Measurements from ENCODE around the gene MOGAT3. TPM values are rescaled to one million over a fixed set of nuclear protein-coding genes. Genes with fewer than 3 reads are reported as not detected.

The MOGAT3 gene
- total and polyA plus RNA-seq, 2 of the 4 experiments (the other 2 are of a cell fraction) = not detected

DNA sequence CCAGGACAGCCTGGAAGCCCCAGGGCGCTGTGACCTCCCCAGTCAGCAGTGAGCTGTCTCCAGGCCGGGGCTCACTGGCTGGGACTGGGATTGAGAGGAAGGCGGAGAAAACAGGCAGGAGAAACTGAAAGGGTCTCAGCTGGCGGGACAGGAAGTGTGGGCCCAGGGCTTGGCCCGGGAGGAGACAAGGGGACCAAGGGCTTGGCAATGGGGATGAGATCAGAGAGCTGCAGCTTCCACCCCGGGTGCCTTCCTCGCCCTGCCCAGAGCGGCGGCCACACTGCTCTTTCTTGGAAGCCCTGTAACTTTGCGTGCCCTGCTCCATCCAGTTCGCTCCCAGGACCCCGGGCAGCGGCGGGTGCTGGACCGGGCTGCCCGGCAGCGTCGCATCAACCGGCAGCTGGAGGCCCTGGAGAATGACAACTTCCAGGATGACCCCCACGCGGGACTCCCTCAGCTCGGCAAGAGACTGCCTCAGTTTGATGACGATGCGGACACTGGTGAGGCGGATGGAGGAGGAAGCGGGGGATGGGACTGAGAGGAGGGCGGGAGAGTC, 21.5 kb upstream of the MOGAT3 start:
- no peak for ATAC-seq (ENCODE audit: low read depth)
- CTCF ChIA-PET = no interaction called here
- H2AK9ac ChIP-seq (replicated peaks; ENCODE audit: low read depth, low read length, poor library complexity) = no peak overlapping the region

More for the DNA sequence above, 21.5 kb upstream of the MOGAT3 start:
- no peak overlapping the region for H3K27ac ChIP-seq (ENCODE audit: insufficient read depth, low read length)
- peaks cover 32% of the 10 kb centered on the region for H3K36me3 ChIP-seq (ENCODE audit: control insufficient read depth, insufficient read depth, low read length)
- H4K8ac ChIP-seq (ENCODE audit: low read depth in 2 of 2, low read length in 2 of 2) = no peak overlapping the region
- peaks cover 16 to 41% of the 10 kb centered on the region in 2 experiments for H3K79me1 ChIP-seq (ENCODE audit: low read depth in 1 of 2, low read length in 2 of 2)
- POLR2A ChIA-PET (ENCODE audit: unreplicated experiment) = no interaction called here
- no peak overlapping the region for H3K4ac ChIP-seq (ENCODE audit: low read depth, low read length)
- H3K4me2 ChIP-seq (ENCODE audit: low read depth, low read length) = no peak overlapping the region
- no peak overlapping the region for H3K23ac ChIP-seq (ENCODE audit: low read depth, low read length)
- TF ChIP-seq RCOR1 (IDR thresholded peaks at IDR 0.05; ENCODE audit: insufficient replicate concordance, low read length) (no peak), CTCF (conservative IDR thresholded peaks at IDR 0.05; ENCODE audit: low read depth, low read length) (no peak), CHD1 (IDR thresholded peaks at IDR 0.05; ENCODE audit: low read depth, low read length) (no peak), POLR2A (IDR thresholded peaks at IDR 0.05; ENCODE audit: low read depth, low read length) (no peak), NFE2L2 (IDR thresholded peaks at IDR 0.05; ENCODE audit: low read depth, low read length) (no peak), SMC3 (IDR thresholded peaks at IDR 0.05; ENCODE audit: low read depth, low read length) (no peak), RAD21 (IDR thresholded peaks at IDR 0.05; ENCODE audit: low read length) (no peak)
- TF ChIP-seq, protein P1, sequence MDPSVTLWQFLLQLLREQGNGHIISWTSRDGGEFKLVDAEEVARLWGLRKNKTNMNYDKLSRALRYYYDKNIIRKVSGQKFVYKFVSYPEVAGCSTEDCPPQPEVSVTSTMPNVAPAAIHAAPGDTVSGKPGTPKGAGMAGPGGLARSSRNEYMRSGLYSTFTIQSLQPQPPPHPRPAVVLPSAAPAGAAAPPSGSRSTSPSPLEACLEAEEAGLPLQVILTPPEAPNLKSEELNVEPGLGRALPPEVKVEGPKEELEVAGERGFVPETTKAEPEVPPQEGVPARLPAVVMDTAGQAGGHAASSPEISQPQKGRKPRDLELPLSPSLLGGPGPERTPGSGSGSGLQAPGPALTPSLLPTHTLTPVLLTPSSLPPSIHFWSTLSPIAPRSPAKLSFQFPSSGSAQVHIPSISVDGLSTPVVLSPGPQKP (IDR thresholded peaks at IDR 0.05; ENCODE audit: borderline replicate concordance, low read depth, low read length) = no peak
- intact Hi-C loops (cut with micrococcal nuclease) (no loop called here), in situ Hi-C loops (cut with MboI; ENCODE audit: low sequenced_read_pairs) (no loop called here), dilution Hi-C loops (cut with HindIII; ENCODE audit: low sequenced_read_pairs, unreplicated experiment) (no loop called here)
- H3K27me3 ChIP-seq (ENCODE audit: control insufficient read depth, insufficient read depth, low read length) = no peaks in the 10 kb centered on the region
- H2BK5ac ChIP-seq (ENCODE audit: low read depth, low read length, poor library complexity, severe bottlenecking) = no peak overlapping the region
- no peak overlapping the region for H4K5ac ChIP-seq (ENCODE audit: low read depth, low read length)
- no peak for DNase-seq
- H4K91ac ChIP-seq (ENCODE audit: insufficient read depth, low read depth, low read length) = no peak overlapping the region
- no peak overlapping the region for H2BK15ac ChIP-seq (ENCODE audit: low read depth, low read length)
- H2AFZ ChIP-seq (replicated peaks; ENCODE audit: low read length, poor library complexity) = no peak overlapping the region
- no peak overlapping the region for H3K18ac ChIP-seq (ENCODE audit: low read depth, low read length)
- no peak overlapping the region for H2BK120ac ChIP-seq (ENCODE audit: low read depth, low read length)
- H3K4me3 ChIP-seq (ENCODE audit: insufficient read depth, low read depth, low read length) = no peak overlapping the region
- H3K9me1 ChIP-seq (ENCODE audit: insufficient read depth, low read length) = peaks cover 3% of the 10 kb centered on the region; the same call in 1 of the 2 replicates
- H3K56ac ChIP-seq (ENCODE audit: extremely low read depth, insufficient read depth, low read length) = no peak overlapping the region
- BruUV-seq (replicated peaks) = no TSS peak
- H3K9ac ChIP-seq (ENCODE audit: low read depth, low read length) = no peak overlapping the region
- H3K9me3 ChIP-seq (ENCODE audit: control insufficient read depth, insufficient read depth, low read length) = no peaks in the 10 kb centered on the region
- no peak overlapping the region for H2BK20ac ChIP-seq (ENCODE audit: low read depth, low read length)
- H3K14ac ChIP-seq (replicated peaks; ENCODE audit: low read depth, low read length) = no peak overlapping the region
- H2AK5ac ChIP-seq (ENCODE audit: low read depth, low read length) = no peak overlapping the region
- H4K20me1 ChIP-seq (ENCODE audit: insufficient read depth, low read length) = peaks cover 8% of the 10 kb centered on the region
- no peaks in the 10 kb centered on the region for H3K4me1 ChIP-seq (ENCODE audit: control insufficient read depth, insufficient read depth, low read length)
- 86% methylated on average over 23 of the region's 27 CpGs; no CpG with 5 or more reads in 1 of the 2 experiments for WGBS, 2 experiments (ENCODE audit: extremely low coverage in 2 of 2, insufficient read length in 1 of 2)

Data from IMR-90 (cell line).